ENCODE data around the gene RASAL1. TPM values are rescaled to one million over a fixed set of nuclear protein-coding genes. Genes with fewer than 3 reads are reported as not detected.

Gene RASAL1
- total RNA-seq, 1 donor from 2014 or later, result 0.21 TPM

- no peaks in the 10 kb centered on the region for H3K9me3 Mint-ChIP-seq (ENCODE audit: unreplicated experiment)
- H3K27ac Mint-ChIP-seq (ENCODE audit: unreplicated experiment), result peak overlapping the region; percentile 24
- peaks cover 3% of the 10 kb centered on the region for H3K36me3 Mint-ChIP-seq (ENCODE audit: low read depth, unreplicated experiment)
- no peak for TF ChIP-seq CTCF (IDR thresholded peaks at IDR 0.05; ENCODE audit: unreplicated experiment)
- peaks cover 7% of the 10 kb centered on the region for H3K27me3 Mint-ChIP-seq (ENCODE audit: unreplicated experiment)
- no peak for DNase-seq (ENCODE audit: low spot score)
- peaks cover 13% of the 10 kb centered on the region for H3K4me1 Mint-ChIP-seq (ENCODE audit: unreplicated experiment)
- peak overlapping the region; percentile 85 for H3K4me3 Mint-ChIP-seq (ENCODE audit: unreplicated experiment)
Observed at GRCh38 chr12:113056381-113056630, 79.3 kb downstream of the RASAL1 start.

GRCh38 chr12:113055594-113056380 is 79.8 kb downstream of the RASAL1 start:
- DNase-seq (ENCODE audit: low spot score), result no peak
- peaks cover 3% of the 10 kb centered on the region for H3K36me3 Mint-ChIP-seq (ENCODE audit: low read depth, unreplicated experiment)
- peak overlapping the region; percentile 24 for H3K27ac Mint-ChIP-seq (ENCODE audit: unreplicated experiment)
- H3K4me1 Mint-ChIP-seq (ENCODE audit: unreplicated experiment), result peaks cover 13% of the 10 kb centered on the region
- peak overlapping the region; percentile 85 for H3K4me3 Mint-ChIP-seq (ENCODE audit: unreplicated experiment)
- no peak for TF ChIP-seq CTCF (IDR thresholded peaks at IDR 0.05; ENCODE audit: unreplicated experiment)
- H3K9me3 Mint-ChIP-seq (ENCODE audit: unreplicated experiment), result no peaks in the 10 kb centered on the region
- H3K27me3 Mint-ChIP-seq (ENCODE audit: unreplicated experiment), result peaks cover 7% of the 10 kb centered on the region

- peak overlapping the region; percentile 47 for H3K4me3 Mint-ChIP-seq (ENCODE audit: unreplicated experiment)
- peaks cover 3% of the 10 kb centered on the region for H3K36me3 Mint-ChIP-seq (ENCODE audit: low read depth, unreplicated experiment)
- H3K27me3 Mint-ChIP-seq (ENCODE audit: unreplicated experiment), result peaks cover 7% of the 10 kb centered on the region
Observed at GRCh38 chr12:113054948-113055486, 80.5 kb downstream of the RASAL1 start.

GRCh38 chr12:113052326-113052725 is 83.2 kb downstream of the RASAL1 start:
- no peak for DNase-seq (ENCODE audit: low spot score)
- Mint-ChIP-seq H3K27me3 (ENCODE audit: unreplicated experiment) (peaks cover 7% of the 10 kb centered on the region), H3K36me3 (ENCODE audit: low read depth, unreplicated experiment) (peaks cover 3% of the 10 kb centered on the region), H3K27ac (ENCODE audit: unreplicated experiment) (no peak overlapping the region), H3K4me3 (ENCODE audit: unreplicated experiment) (no peak overlapping the region), H3K9me3 (ENCODE audit: unreplicated experiment) (no peaks in the 10 kb centered on the region), H3K4me1 (ENCODE audit: unreplicated experiment) (peaks cover 14% of the 10 kb centered on the region)
- TF ChIP-seq CTCF (IDR thresholded peaks at IDR 0.05; ENCODE audit: unreplicated experiment), result no peak

More at GRCh38 chr12:113054948-113055486, 80.5 kb downstream of the RASAL1 start:
- TF ChIP-seq CTCF (IDR thresholded peaks at IDR 0.05; ENCODE audit: unreplicated experiment), result no peak
- no peaks in the 10 kb centered on the region for H3K9me3 Mint-ChIP-seq (ENCODE audit: unreplicated experiment)
- DNase-seq (ENCODE audit: low spot score), result no peak
- no peak overlapping the region for H3K27ac Mint-ChIP-seq (ENCODE audit: unreplicated experiment)
- peaks cover 13% of the 10 kb centered on the region for H3K4me1 Mint-ChIP-seq (ENCODE audit: unreplicated experiment)

- no peak for TF ChIP-seq CTCF (IDR thresholded peaks at IDR 0.05; ENCODE audit: unreplicated experiment)
- peaks cover 3% of the 10 kb centered on the region for H3K36me3 Mint-ChIP-seq (ENCODE audit: low read depth, unreplicated experiment)
- peaks cover 7% of the 10 kb centered on the region for H3K27me3 Mint-ChIP-seq (ENCODE audit: unreplicated experiment)
- no peak overlapping the region for H3K4me3 Mint-ChIP-seq (ENCODE audit: unreplicated experiment)
- H3K4me1 Mint-ChIP-seq (ENCODE audit: unreplicated experiment), result peaks cover 14% of the 10 kb centered on the region
- H3K9me3 Mint-ChIP-seq (ENCODE audit: unreplicated experiment), result no peaks in the 10 kb centered on the region
- DNase-seq (ENCODE audit: low spot score), result no peak
- H3K27ac Mint-ChIP-seq (ENCODE audit: unreplicated experiment), result no peak overlapping the region
Observed at GRCh38 chr12:113051759-113052158, 83.8 kb downstream of the RASAL1 start.

Data from endothelial cell (in vitro differentiated cells).